ENCODE results near the gene SYCE1L. TPM values are rescaled to one million over a fixed set of nuclear protein-coding genes. Genes with fewer than 3 reads are reported as not detected.

Gene SYCE1L
- total and polyA plus RNA-seq, 9 of the 15 experiments (the other 6 are each of a cell fraction or from before 2014, with no cell fraction given), result 0.54 to 2.7 (median 1.1) TPM; not detected in 5

- TF ChIP-seq CAMTA2 (CRISPR knock-in tag; conservative IDR thresholded peaks at IDR 0.05) (no peak), GATAD2A (IDR thresholded peaks at IDR 0.05) (no peak), TAL1 (IDR thresholded peaks at IDR 0.05) (peak; percentile 89), FUS (optimal IDR thresholded peaks at IDR 0.05; ENCODE audit: low read depth, low read length) (no peak), CBFA2T3 (IDR thresholded peaks at IDR 0.05) (peak; percentile 70), EP300 (IDR thresholded peaks at IDR 0.05; ENCODE audit: low read length) (peak; percentile 81), ZNF3 (CRISPR knock-in tag; IDR thresholded peaks at IDR 0.05) (no peak), TFAM (CRISPR knock-in tag; conservative IDR thresholded peaks at IDR 0.05) (no peak), ARID1B (IDR thresholded peaks at IDR 0.05) (peak; percentile 85), CEBPB (tag; IDR thresholded peaks at IDR 0.05) (0 out of 2 replicates have a peak, but pooled peaks have one; percentile 9), MTA2 (IDR thresholded peaks at IDR 0.05; ENCODE audit: low read depth) (0 out of 2 replicates have a peak, but pooled peaks have one; percentile 20), ZC3H11A (IDR thresholded peaks at IDR 0.05; ENCODE audit: low read depth, low read length) (no peak), ZNF766 (CRISPR knock-in tag; conservative IDR thresholded peaks at IDR 0.05) (peak; percentile 51; the same call in 1 of the 2 replicates), CEBPG (CRISPR knock-in tag; IDR thresholded peaks at IDR 0.05) (no peak; the same call in 1 of the 2 replicates), CEBPG (tag; conservative IDR thresholded peaks at IDR 0.05 in 1 of 2, IDR thresholded peaks at IDR 0.05 in 1 of 2) (peak in 1 of 2 experiments; percentile 83; a peak in 2 of 4 replicates), GABPB2 (CRISPR knock-in tag; conservative IDR thresholded peaks at IDR 0.05) (no peak), E2F3 (CRISPR knock-in tag; IDR thresholded peaks at IDR 0.05) (no peak), ZFP30 (CRISPR knock-in tag; IDR thresholded peaks at IDR 0.05; ENCODE audit: borderline replicate concordance) (no peak), HNRNPK (IDR thresholded peaks at IDR 0.05; ENCODE audit: low read depth, low read length, poor library complexity, severe bottlenecking) (no peak), TEAD4 (IDR thresholded peaks at IDR 0.05; ENCODE audit: low read length) (peak; percentile 89), TEAD4 (CRISPR knock-in tag; IDR thresholded peaks at IDR 0.05; ENCODE audit: borderline replicate concordance) (no peak), ESRRA (IDR thresholded peaks at IDR 0.05; ENCODE audit: borderline replicate concordance, low read depth) (0 out of 2 replicates have a peak, but pooled peaks have one; percentile 41), ZNF217 (CRISPR knock-in tag; IDR thresholded peaks at IDR 0.05) (no peak), CTBP1 (IDR thresholded peaks at IDR 0.05; ENCODE audit: borderline replicate concordance) (0 out of 2 replicates have a peak, but pooled peaks have one; percentile 24), ZFPM2 (CRISPR knock-in tag; IDR thresholded peaks at IDR 0.05) (no peak), CC2D1A (IDR thresholded peaks at IDR 0.05) (no peak)
- TF ChIP-seq, protein P1, sequence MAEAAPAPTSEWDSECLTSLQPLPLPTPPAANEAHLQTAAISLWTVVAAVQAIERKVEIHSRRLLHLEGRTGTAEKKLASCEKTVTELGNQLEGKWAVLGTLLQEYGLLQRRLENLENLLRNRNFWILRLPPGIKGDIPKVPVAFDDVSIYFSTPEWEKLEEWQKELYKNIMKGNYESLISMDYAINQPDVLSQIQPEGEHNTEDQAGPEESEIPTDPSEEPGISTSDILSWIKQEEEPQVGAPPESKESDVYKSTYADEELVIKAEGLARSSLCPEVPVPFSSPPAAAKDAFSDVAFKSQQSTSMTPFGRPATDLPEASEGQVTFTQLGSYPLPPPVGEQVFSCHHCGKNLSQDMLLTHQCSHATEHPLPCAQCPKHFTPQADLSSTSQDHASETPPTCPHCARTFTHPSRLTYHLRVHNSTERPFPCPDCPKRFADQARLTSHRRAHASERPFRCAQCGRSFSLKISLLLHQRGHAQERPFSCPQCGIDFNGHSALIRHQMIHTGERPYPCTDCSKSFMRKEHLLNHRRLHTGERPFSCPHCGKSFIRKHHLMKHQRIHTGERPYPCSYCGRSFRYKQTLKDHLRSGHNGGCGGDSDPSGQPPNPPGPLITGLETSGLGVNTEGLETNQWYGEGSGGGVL (CRISPR knock-in tag; IDR thresholded peaks at IDR 0.05), result no peak
- TF ChIP-seq, protein P2, sequence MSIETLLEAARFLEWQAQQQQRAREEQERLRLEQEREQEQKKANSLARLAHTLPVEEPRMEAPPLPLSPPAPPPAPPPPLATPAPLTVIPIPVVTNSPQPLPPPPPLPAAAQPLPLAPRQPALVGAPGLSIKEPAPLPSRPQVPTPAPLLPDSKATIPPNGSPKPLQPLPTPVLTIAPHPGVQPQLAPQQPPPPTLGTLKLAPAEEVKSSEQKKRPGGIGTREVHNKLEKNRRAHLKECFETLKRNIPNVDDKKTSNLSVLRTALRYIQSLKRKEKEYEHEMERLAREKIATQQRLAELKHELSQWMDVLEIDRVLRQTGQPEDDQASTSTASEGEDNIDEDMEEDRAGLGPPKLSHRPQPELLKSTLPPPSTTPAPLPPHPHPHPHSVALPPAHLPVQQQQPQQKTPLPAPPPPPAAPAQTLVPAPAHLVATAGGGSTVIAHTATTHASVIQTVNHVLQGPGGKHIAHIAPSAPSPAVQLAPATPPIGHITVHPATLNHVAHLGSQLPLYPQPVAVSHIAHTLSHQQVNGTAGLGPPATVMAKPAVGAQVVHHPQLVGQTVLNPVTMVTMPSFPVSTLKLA (conservative IDR thresholded peaks at IDR 0.05), result no peak
These were observed 31.8 kb downstream of the SYCE1L start (continued) for GRCh38 chr16:77231047-77231446.

All from K562 (cell line).